Measurements from ENCODE around the gene VOPP1.

Gene VOPP1

GRCh38 chr7:55520426-55521140 lies 51.7 kb downstream of the VOPP1 start:
- CTCF ChIA-PET: no interaction called here
- POLR2A ChIA-PET (ENCODE audit: low non-redundant PET): no interaction called here

GRCh38 chr7:55518836-55519235 lies 53.5 kb downstream of the VOPP1 start:
- no peak overlapping the region for H3K27ac ChIP-seq
- DNase-seq (ENCODE audit: low spot score): no peak
- TF ChIP-seq, protein P1, sequence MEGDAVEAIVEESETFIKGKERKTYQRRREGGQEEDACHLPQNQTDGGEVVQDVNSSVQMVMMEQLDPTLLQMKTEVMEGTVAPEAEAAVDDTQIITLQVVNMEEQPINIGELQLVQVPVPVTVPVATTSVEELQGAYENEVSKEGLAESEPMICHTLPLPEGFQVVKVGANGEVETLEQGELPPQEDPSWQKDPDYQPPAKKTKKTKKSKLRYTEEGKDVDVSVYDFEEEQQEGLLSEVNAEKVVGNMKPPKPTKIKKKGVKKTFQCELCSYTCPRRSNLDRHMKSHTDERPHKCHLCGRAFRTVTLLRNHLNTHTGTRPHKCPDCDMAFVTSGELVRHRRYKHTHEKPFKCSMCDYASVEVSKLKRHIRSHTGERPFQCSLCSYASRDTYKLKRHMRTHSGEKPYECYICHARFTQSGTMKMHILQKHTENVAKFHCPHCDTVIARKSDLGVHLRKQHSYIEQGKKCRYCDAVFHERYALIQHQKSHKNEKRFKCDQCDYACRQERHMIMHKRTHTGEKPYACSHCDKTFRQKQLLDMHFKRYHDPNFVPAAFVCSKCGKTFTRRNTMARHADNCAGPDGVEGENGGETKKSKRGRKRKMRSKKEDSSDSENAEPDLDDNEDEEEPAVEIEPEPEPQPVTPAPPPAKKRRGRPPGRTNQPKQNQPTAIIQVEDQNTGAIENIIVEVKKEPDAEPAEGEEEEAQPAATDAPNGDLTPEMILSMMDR (conservative IDR thresholded peaks at IDR 0.05; ENCODE audit: low read depth): no peak
- ChIA-PET CTCF (no interaction called here), POLR2A (ENCODE audit: low non-redundant PET) (no interaction called here)

More at GRCh38 chr7:55520426-55521140, 51.7 kb downstream of the VOPP1 start:
- TF ChIP-seq, protein P1 (conservative IDR thresholded peaks at IDR 0.05; ENCODE audit: low read depth): no peak
- no peak for DNase-seq (ENCODE audit: low spot score)
- no peak overlapping the region for H3K27ac ChIP-seq

DNA sequence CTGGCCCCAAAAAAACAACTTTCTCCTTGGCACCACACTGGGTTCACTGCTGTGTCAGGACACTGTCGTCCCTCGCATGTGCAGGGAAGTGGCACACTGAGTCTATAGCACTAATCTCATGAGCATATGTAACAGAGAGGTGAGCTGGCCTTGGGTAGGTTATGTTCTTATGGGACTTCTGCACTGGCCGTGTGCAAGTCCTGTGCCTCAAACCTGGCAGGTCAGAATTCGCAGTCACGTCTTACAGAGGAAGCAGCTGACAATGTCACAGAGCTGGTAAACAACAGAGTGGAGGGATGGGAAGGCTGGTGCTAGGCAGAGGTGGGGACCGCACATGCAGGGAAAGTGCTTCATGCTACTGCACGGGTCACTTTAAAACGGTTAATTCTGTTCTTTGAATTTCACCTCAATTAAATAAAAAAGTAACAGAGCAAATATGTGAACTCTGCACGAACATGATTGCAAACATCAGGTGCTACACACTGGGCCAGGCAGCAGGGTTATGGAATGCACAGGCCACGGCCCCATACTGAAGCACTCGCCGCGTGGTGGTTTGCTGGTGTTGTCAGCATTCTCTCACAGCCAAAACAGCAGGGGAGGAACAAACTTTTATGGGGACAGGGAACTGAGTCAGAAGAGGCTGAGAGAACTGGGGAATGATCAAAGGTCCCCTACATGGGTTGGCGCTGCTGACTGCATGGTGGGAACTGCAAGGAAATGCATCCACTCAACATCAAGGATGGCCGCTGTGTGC lies 54.2 kb downstream of the VOPP1 start:
- TF ChIP-seq, protein P1 (conservative IDR thresholded peaks at IDR 0.05; ENCODE audit: low read depth): no peak
- DNase-seq (ENCODE audit: low spot score): no peak
- no peak overlapping the region for H3K27ac ChIP-seq
- CTCF ChIA-PET: interaction anchor here (1.0 kb wide), 1 partner anchor 80 kb away, joined by 3 read pairs; no protein-coding TSS in a partner anchor
- POLR2A ChIA-PET (ENCODE audit: low non-redundant PET): no interaction called here

- POLR2A ChIA-PET (ENCODE audit: low non-redundant PET): no interaction called here
- CTCF ChIA-PET: no interaction called here
- TF ChIP-seq, protein P1 (conservative IDR thresholded peaks at IDR 0.05; ENCODE audit: low read depth): no peak
- H3K27ac ChIP-seq: no peak overlapping the region
- DNase-seq (ENCODE audit: low spot score): no peak
These were observed 55.1 kb downstream of the VOPP1 start for GRCh38 chr7:55517191-55517633.

- CTCF ChIA-PET: no interaction called here
- no peak overlapping the region for H3K27ac ChIP-seq
These were observed 55.9 kb downstream of the VOPP1 start for GRCh38 chr7:55516409-55516808.

More at GRCh38 chr7:55516409-55516808, 55.9 kb downstream of the VOPP1 start:
- no peak for DNase-seq (ENCODE audit: low spot score)
- POLR2A ChIA-PET (ENCODE audit: low non-redundant PET): interaction anchor here (0.6 kb wide), 1 partner anchor 8 kb away, joined by 3 read pairs; no protein-coding TSS in a partner anchor
- TF ChIP-seq, protein P1 (conservative IDR thresholded peaks at IDR 0.05; ENCODE audit: low read depth): no peak
